HL-60/S4 (cell line): ENCODE data around the gene IFITM10.

ENCODE experiments used
- in situ Hi-C: fragments of 300-500 bp; cut with MboI; formaldehyde crosslinking; loops from 2 replicates; pipeline ENCODE4 v1.14.3; 2022; ENCODE audit warnings: low sequenced_read_pairs

IFITM10 gene

GRCh38 chr11:1750481-1750839 is at the start of gene IFITM10:
Gene IFITM10, minus strand, starts transcription at chr11:1750595. Its CDS starts 153 bp downstream, at chr11:1750442.
- in situ Hi-C loops = no loop called here

DNA sequence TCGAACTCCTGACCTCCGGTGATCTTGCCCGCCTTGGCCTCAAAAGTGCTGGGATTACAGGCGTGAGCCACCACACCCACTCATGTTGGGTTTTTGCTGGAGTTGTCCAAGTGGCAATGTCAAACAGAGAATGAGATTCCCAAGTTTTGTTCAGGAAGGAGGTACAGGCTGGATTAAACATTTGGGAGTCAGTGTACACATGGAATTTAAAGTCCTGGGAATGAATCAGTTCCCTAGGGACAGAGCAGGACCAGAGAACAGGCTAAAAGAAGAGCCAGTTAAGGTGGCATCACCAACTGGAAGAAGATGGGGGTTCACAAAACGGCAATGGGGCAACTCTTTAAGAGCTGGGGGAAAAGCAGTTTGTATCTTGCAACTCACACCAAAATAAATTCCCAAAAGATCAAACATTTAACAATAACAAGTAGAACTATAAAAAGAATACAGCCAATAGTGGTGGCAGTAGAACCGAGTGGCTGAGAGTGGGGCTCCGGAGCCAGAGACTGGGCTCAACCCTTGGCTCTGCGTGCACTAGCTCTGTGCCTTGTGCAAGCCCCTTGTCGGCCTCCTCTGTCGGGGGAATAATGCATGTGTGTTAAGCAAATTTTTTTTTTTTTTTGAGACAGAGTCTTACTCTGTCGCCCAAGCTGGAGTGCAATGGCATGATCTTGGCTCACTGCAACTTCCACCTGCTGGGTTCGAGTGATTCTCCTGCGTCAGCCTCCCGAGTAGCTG is 47.2 kb upstream of the IFITM10 start:
- in situ Hi-C loops = no loop called here

DNA sequence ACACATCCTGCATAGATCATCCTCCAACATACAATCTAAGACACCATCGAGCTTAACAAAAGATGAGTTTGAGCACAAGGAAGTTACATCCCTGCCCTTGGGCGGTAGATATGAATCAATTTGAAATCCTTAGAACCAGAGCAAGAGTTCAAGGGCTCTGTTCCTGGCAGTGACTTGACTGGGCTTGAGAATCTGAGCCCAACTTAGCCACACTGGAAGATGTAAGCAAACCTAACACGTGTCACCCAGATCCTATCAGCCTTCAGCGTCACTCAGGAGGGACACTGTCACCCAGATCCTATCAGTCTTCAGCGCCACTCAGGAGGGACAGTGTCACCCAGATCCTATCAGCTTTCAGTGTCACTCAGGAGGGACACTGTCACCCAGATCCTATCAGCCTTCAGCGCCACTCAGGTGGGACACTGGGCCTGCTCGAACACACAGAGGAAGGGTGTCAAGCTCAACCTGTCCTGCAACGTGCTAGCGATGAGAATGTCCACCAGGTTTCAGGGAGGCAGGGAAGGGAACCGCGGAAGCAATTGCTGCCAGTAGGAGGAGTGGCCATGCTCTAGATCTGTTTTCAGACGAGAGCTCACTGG is 46.1 kb upstream of the IFITM10 start:
- in situ Hi-C loops = no loop called here

GRCh38 chr11:1793081-1793480 is 42.7 kb upstream of the IFITM10 start:
- in situ Hi-C loops = no loop called here

DNA sequence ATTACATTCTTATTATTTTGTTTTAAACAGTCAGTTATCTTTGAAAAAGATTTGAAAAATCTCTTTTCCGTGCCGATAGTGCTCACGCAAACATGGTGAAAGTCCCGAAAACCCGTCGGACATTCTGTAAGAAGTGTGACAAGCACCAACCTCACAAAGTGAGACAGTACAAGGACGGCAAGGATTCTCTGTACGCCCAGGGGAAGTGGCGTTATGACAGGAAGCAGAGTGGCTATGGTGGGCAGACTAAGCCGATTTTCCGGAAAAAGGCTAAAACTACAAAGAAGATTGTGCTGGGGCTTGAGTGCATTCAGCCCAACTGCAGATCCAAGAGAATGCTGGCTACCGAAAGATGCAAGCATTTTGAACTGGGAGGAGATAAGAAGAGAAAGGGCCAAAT is 42.1 kb upstream of the IFITM10 start:
- in situ Hi-C loops = no loop called here

DNA sequence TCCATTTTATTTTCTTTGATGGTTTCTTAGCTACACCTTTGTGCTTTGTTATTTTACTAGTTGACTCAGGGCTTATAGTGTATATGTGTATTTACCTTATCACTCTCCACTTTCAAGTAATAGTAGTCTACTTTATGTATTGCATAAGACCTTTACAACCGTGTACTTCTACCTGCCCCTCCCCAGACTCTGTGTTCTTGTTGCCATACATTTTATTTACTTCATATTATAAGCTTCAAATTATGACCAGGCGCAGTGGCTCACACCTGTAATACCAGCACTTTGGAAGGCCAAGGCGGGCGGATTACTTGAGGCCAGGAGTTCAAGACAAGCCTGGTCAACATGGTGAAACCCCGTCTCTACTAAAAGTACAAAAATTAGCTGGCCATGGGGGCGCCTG is 41.5 kb upstream of the IFITM10 start:
- in situ Hi-C loops = no loop called here

- in situ Hi-C loops = no loop called here
Observed at GRCh38 chr11:1786466-1786865, 36.1 kb upstream of the IFITM10 start.

- in situ Hi-C loops = no loop called here
Observed at GRCh38 chr11:1785749-1786413, 35.5 kb upstream of the IFITM10 start.

GRCh38 chr11:1784761-1785650 is 34.6 kb upstream of the IFITM10 start:
- in situ Hi-C loops = no loop called here

DNA sequence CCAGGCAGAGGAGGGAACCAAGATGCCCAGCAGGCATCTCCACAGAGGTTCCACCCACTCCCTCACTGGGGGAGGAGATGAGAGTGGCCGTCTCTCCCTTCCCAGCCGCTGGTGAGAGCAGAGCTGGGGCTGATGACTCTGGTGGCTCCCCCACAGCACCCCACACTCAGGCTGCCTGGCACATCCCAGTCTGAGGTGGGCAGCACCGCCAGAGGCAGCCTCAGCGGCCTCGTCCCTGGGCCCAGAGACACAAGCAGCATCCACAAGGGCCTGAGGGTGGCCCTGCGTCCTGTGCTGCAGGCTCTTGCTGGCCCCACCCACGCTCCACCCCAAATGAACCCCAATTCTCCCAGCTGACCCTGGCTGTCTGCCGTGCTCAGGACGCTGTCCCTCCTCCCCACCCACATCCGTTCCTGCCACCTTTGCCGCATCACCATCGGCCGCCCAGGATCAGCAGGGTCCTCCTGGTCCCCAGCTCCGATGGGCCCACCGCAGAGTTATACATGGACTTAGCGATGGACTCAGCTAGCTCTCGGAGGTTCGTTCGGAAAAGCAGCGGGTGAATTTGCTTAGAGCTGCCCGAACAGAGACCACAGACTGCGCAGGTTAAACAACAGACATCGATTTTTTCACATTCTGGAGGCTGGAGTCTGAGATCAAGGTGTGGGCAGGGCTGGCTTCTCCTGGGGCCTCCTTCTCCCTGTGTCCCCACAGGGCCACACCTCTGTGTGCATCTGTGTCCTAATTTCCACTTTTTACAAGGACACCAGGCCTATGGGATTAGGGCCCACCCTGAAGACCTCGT is 33.5 kb upstream of the IFITM10 start:
- in situ Hi-C loops = no loop called here

GRCh38 chr11:1782831-1783724 is 32.7 kb upstream of the IFITM10 start:
- in situ Hi-C loops = no loop called here

DNA sequence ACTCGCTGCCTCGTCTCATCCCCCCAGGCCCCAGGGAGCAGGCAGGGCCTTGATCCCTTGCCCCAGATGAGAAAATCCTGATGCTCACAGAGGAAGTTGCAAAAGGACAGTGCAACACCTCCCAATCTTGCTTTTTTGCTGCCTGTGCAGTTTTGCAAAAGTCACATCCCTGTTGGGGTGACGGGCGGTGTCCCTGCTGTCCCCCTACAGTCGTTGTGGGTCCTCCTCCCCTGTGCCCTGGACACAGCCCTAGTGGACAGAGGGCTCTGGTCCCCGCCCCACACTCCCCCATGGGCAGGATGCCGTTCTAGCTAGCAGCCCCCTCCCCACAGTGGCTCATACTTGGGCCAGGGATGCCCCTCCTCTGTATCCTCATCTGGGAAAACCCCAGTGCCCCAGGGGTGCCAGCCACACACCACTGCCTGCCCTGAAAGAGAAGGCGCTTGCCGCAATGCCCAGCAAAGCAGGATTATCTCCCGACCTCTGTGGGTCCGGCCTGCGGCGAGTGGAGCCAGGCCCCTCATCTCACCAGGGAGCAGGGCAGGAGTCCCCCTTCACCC is 31.7 kb upstream of the IFITM10 start:
- in situ Hi-C loops = no loop called here

DNA sequence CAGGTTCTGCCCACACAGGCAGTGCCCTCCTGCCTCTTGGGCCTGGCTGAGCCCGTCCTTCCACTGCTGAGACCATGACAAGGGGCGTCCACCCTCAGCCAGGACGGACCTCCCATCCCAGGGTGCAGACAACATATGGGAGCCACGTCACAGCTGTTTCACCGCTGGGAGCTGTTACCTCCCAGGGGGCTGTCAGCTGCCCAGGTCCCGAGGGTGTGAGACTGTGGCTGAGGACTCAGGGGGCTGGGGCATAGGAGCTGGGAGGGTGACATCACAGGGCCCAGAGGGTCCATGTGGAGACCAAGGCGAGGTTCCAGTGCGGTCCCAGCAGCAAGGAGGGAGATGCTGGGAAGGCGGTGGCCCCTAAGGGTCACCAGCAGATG is 31.2 kb upstream of the IFITM10 start:
- in situ Hi-C loops = no loop called here

GRCh38 chr11:1780700-1781592 is 30.6 kb upstream of the IFITM10 start:
- in situ Hi-C loops = no loop called here

GRCh38 chr11:1779806-1780699 is 29.7 kb upstream of the IFITM10 start:
- in situ Hi-C loops = no loop called here

DNA sequence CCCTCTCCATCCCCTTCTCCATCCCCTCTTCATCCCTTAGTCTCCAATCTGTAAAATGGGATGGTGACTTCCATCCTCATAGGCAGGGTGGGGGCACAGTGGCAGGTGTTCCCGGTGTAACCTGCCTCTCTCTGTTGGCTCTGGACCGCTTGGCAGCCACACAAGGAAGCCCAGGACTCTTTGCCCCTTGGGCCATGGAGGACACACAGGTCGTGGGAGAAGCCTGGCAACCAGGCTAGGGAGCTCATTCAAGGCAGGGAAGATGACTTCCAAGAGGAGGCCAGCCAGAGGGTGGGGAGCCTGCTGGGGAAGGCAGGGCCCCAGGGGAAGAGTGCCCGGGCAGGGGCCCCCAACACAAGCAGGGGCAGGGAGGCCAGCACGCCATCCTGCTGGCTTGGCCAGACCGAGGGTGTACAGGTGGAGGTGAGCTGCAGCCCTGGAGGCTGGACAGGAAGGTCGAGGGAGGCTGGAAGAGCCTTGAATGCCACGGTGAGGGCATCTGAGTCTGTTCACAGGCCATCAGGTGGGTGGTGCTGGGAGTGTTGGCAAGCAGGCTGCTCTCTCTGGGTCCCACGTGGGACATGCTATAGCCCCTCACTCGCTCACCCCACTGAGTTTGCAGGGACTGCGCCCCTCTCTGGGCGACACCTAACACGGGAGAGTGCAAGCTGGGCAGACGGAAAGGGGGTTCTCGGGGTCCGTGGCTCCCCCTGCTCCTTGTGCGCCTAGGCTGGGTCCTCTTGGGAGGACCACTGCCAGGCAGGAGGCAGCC is 28.8 kb upstream of the IFITM10 start:
- in situ Hi-C loops = no loop called here
